HG02852 (cell line): Measurements from ENCODE around the gene EPHA2.
A peak's percentile ranks its signal among the peaks of the same experiment; 100 is the strongest.
"Not testable (repeated sequence)": the region's sequence is repeated elsewhere in the genome, so short reads cannot be mapped to it uniquely, and the experiment has no call there.

Source experiments
- ATAC-seq: cut with Tn5 transposase; IDR thresholded peaks from one replicate; pipeline ENCODE4 v1.9.1; 2021; ENCODE audit warnings: mild to moderate bottlenecking, moderate library complexity; ENCODE audit not compliant: unreplicated experiment

EPHA2 gene

DNA sequence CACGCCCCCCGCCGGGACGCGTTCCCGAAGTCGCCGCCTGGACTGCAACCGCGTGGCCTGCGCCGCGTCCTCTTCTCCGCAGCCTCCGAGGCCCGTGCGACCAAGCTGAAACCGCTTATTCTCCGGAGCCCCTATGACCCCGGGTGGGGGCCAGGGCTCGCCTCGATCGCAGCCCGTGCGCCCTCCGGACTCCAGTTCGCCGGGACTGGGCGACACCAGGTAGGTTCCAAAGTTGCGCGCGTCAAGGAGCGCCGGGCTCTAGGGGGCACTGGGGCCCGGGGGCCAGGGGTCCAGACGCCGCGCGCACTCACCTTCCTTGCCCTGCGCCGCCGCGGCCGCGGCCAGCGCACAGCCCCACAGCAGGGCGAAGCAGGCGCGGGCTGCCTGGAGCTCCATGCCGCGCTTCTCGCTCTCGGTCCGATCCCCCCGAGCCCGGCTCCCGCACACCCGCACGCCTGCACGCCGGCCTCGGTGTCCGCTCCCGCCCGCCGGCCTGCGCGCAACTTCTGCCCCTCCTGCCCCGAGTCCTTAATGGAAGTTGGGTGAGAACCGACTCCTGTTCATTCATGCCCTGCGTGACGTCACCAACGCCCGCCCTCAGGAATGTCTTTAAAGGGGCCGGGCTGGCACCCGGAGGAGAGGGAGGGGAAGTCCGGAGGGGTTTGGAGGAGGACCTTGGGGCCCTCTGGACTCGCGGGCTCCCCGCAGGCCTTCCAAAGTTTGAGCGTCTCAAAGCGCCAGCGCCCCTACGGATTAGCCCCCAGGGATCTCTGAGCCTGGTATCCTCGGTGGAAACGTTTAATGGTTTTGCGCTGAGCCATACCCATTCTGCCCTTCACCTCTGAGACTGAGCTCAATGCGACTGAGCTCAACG is at the start of gene EPHA2:
Gene EPHA2 (minus strand): TSS at position 533 of the 874 bp plus-strand sequence. CDS start 137 bp downstream, at position 396.
- ATAC-seq = no peak

DNA sequence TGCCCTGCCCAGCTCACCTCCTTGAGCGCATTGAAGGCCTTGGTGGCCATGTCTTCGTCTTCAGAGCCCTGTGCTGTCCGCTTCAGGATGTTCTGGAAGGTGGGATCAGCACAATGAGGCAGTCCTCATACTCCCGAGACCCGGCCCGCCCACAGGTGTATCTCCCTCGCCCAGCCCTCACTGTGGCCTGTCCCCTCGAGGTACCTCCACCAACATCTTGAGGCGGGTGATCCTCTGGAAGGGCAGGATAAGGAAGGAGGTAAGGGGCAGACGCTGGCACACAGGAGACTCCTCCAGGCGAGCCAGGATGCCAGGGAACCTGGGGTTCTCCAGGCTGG is 49.4 kb upstream of the EPHA2 start:
- no peak for ATAC-seq

DNA sequence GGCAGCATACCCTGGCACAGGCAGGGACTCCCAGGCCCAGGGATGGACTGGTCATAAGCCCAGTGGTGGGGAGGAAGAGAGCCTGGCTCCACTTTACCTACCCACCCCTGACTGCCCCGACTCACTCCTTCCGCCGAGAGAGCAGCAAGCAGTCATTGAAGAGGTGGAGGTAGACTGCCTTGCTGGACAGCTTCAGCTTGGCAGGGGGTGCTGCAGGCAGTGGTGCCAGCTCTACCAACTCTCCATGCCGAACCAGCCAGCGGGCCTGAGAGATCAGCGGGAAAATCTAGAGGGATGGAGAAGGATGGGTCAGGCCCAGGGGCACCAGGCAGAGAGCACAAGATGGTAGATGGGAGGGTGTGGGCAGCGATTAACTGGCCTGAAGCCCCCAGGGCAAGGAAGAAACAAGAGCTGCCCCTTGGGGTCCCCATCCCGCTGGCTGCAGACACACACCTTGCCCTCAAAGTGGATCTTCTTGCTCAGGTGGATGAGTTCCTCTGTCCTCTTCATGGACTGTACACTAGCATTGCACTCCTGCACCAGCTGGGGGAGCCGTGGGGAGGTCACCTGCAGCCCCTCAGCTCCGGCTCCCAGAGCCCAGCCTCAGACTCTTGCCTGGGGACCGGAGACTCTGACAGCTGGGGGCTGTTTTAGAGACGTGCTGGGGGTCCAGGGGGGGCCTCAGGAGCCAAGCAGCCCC is 48.9 kb upstream of the EPHA2 start:
- no peak for ATAC-seq

DNA sequence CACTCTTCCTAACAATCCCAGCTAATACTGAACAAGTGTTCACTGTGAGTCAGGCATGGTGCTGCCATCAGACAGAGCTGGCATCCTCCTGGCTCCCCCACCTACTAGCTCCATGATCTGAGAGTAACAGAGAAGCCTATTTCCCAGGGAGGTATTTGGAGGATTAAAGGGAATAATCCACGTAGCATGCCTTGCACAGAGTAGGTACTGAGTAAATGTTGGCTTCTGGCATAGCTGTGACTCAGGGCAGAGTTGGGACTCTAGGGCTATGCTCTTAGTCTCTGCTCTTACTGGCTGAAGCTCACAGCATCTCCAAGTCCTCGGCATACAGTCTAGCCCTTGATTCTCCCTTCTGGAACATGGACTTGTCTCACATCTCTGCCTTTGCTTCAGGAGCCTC is 48.3 kb upstream of the EPHA2 start:
- ATAC-seq = no peak

DNA sequence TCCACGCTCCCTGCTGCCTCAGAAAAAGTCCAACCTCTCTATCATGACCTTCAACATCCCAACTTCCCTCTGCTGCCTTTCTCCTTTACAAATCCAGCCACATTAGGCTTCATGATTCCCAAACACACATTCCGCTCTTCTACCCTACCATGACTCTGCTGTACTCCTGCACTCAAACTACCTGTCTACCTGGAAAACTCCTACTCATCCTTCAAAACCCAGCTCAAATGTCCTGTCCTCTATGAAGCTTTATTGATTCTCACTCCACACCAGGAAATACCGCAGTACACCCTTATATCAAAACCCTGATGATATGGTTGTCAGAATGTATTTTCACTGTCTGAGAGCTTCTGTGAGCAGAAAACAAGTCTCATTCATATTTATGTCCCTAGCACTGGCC is 47.7 kb upstream of the EPHA2 start:
- no peak for ATAC-seq

DNA sequence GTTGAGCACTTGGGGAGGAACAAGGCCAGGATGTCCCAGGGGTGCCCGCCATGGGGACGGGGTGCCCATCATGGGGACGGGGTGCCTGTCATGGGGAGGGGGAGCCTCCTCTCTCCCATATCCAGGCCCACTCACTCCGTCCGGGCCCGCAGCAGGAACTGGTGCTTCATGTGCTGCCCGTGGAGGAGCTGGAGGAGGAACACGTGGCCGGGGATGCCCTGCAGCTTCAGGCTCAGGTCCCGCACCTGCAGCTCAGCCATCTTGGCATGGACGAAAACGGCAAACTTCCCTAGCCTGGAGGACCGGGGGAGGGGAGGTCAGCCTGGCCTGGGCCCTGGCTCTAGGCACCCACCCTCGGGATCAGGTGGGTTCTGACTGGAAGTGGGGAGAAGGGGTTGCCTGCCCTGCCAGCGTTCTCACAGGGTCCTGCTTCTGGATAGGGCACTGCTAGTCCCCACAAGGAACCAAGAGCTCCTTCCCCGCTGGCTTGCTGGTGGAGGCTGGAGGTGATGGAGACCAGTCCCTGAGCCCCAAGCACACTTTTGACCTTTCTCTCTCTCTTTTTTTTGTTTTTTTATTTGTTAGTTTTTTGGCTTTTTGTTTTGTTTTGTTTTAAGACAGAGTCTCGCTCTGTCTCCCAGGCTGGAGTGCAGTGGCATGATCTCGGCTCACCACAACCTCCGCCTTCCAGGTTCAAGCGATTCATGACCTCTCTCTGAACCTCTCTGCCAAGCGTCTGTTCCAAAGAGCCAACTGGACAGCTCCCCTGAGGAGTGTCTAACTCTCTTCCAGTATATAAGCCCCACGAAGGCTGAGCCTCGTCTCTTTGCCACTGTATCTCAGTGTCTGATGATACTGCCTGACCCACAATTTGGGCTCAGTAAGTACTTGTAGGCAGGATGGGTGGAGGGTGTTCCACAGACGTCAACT is 46.7 kb upstream of the EPHA2 start:
- no peak for ATAC-seq

DNA sequence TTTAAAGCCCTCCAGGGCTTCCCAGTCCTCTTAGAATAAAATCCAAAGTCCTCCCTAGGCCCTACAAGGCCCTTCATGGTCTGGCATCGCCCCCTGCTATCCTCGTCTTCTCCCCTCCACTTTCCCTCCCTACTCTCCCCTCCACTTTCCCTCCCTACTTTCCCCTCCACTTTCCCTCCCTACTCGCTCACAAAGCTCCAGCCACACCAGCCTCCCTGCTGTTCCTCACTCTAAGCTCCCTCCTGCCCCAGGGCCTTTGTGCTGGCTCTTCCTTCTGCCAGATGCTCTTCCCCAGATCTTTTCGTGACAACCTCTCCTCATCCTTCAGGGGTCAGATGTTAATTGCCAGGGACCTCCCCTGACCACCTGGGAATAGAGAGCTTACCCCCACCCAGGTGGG is 43.8 kb upstream of the EPHA2 start:
- ATAC-seq = no peak

DNA sequence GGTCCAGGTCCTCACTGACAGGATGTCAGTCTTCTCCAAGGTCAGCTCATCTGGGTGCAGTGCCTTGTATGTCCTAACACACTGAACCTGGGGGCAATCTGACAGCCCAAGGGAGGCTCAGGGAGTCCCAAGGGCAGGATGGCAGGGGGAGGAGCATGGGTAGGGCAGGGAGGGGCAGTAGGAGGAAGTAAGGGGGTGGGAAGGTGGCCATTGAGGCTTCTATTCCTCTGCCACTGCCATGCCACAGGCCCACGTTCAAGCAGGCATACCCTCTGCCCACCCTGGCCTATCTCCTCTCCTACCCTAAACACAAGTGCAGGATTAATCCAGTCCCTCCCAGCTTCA is 43.3 kb upstream of the EPHA2 start:
- no peak for ATAC-seq

DNA sequence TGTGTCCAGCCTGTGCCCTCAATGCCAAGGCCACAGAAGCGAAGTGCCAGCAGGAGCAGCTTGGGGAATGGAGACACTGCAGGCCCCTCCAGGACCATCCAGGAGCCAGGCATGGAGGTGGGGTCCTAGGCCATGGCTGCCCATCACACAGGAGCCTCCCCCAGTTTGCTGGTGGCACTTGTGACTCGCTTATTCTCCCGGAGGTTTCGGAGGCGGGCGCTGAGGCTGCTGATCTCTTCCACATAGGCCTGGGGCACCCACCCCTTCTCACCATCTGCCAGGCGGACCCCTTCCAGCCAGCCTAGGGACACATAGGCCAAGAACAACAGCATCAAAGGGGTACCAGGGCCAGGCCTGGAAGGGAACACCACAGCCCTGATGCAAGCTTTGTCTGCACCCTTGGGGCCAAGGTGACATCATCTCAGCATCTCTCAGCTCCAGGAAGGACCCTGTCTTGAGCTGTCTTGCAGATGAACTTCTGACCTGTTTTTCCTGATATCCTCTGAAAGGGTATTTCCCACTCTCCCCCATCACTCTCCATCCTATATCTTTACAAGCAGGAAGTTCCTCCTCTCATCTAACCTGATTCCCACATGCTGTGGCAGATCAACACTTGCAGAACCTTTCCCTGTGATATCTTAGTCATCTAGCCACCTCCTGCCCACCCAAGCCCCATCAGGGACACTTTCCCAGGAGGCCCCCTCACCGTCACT is 42.7 kb upstream of the EPHA2 start:
- ATAC-seq = no peak

DNA sequence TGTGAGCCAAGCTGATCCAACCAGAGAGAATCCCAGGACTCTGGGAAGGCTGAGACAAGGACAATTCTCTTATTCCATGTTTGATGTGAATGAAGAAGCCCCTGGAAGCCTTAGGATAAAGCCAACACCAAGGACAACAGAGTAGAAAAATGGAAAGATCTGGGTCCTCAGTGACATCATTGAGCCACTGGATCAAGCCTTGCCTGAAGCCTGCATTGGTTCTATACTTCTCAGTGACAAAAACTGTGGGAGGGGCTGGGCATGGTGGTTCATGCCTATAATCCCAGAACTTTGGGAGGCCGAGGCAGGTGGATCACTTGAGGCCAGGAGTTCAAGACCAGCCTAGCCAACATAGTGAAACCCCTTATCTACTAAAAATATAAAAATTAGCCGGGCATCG is 41.0 kb upstream of the EPHA2 start:
- no peak for ATAC-seq

DNA sequence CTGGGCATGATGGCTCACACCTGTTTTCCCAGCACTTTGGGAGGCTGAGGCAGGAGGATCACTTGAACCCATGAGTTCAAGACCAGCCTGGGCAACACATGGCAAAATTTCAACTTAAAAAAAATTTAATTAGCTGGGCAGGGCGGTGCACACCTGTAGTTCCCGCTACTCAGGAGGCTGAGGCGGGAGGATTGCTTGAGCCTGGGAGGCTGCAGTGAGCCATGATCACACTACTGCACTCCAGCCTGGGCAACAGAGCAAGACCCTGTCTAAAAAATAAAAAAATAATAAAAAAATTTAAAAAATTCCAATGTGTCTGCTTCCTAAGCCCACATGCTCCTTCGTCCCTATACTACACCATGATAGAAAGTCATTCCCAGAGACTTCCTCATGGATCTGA is 40.3 kb upstream of the EPHA2 start:
- not testable (repeated sequence) for ATAC-seq

DNA sequence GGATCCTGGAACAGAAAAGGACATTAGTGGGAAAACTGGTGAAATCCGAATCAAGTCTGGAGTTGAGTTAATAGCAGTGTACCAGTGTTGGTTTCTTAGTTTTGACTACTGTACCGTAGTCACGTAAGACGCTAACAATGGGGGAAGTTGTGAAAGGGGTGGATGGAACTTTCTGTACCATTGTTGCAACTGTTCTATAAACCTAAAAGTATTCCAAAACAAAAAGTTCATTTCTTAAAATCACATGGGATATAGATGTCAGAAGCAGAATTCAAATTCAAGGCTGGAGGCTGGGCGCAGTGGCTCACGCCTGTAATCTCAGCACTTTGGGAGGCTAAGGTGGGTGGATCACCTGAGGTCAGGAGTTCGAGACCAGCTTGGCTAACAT is 39.6 kb upstream of the EPHA2 start:
- ATAC-seq = no peak

DNA sequence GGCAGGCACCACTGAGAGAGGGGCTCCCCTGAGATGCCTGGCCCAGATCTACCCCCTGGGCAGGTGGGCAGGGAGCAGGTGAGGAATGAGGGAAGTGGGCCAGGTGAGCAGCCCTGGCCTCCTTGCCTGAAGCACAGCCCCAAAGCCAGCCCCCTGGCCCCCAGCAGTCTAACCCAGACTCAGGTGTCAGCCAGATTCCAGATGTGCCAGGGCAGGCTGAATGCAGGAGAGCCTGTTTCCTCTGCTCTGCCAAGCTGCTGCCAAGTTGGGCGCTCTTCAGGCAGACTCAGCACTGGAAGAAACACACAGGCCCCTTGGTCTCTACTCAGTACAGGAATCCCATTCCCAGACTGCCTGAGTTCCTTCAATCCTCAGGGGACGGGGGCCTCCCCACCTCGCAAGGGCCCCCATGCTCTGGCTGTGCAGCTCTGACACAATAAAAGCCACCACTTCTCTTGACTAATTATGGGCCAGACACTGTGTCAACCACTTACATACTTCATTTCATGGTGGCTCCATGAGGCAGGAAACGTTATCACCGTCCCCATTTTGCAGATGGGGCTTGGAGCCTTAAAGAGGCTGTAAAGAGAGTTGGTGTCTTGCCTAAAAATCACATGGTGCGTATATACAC is 36.2 kb upstream of the EPHA2 start:
- ATAC-seq = no peak

DNA sequence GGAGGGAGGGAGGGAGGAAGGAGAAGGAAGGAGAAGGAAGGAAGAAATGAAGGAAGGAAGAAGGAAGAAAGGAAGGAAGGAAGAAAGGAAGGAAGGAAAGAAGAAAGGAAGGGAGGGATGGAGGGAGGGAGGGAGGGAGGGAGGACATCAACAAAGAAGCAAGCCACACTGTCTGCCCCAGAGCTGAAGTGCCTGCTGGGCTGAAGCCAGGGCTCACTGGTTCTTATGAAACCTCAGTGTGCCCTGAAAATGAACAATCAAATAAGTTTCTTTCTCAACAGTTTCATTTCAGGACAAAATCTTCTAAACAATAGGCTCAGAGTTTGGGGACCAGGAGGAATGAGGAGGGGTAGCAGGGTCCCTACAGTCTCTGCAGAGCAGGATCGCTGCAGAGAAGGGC is 35.4 kb upstream of the EPHA2 start:
- ATAC-seq = no peak

DNA sequence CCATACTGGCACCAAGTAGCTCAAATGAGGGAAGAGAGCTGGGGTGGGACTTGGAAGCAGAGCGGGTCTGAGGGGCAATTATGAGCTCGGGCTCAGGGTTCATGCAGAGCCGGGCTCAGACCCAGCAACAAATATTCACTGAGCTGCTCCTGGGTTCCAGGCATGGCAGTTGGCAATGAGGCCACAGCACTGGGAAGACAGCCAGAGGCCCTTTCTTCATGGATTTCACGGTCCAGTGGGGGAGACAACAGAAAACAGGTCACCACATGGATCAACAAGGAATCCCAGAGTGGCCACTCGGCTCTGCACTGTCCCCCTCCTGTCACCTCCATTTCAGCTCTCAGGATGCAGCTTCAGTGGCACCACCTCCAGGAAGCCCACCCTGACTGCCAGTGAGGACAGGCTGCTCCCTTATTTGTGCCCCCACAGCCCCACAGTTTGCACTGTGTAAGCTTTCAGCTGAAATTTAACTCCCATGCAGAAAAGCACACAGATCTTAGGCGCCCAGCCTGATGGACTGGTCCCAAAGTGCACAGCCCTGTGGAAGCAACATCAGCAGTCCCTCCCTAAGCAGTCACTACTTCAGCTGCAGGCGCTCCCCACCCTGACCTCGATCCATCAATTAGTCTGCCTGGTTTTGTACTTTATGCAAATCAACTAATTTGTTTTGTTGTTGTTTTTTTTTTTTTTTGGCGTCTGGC is 34.2 kb upstream of the EPHA2 start:
- no peak for ATAC-seq

DNA sequence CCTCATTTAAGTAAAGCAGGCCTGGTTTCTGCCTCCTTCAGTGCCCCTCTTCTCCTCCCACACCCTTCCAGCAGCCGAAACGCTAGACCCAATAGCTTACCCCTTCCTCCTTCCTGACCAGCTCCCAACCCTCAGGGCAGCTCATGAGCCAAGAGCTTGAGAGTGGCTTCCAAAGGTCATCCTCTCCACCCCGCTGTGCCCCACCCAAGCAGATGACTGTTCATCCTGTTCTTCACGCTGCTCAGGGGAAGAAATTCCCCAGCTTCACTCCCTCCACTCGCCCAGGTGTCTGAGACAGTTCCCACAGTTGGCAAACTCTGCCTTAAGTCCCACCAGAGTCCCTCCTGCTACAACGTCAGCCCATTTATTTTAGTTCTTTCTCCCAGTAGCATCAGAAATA is 33.1 kb upstream of the EPHA2 start:
- no peak for ATAC-seq

DNA sequence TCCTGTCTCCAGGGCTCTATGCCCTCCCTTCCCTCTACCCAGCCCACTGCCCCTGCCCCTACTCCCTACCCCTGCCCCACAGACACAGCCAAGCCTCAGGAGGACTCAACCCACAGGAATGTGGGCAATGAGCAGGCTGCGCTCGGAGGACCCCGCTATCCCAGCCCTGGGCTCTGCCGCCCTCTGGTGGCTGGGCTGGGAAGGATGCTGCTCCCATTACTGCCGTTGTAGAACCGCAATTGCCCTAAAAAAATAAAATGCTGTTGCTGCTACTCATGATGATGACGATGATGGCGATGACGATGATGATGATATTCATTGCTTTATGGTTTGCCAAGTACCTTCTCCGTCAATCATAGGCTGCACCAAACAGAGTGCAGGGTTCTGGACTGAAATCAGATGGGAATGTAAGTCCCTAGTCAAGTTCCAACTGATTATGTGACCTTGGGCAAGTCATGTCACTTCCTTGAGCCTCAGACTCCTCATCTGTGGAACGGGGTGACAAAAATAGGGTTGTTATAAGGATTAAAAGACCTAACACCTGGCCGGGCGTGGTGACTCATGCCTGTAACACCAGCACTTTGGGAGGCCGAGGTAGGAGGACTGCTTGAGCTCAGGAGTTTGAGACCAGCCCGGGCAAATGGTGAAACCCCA is 32.0 kb upstream of the EPHA2 start:
- ATAC-seq = peak; percentile 47

DNA sequence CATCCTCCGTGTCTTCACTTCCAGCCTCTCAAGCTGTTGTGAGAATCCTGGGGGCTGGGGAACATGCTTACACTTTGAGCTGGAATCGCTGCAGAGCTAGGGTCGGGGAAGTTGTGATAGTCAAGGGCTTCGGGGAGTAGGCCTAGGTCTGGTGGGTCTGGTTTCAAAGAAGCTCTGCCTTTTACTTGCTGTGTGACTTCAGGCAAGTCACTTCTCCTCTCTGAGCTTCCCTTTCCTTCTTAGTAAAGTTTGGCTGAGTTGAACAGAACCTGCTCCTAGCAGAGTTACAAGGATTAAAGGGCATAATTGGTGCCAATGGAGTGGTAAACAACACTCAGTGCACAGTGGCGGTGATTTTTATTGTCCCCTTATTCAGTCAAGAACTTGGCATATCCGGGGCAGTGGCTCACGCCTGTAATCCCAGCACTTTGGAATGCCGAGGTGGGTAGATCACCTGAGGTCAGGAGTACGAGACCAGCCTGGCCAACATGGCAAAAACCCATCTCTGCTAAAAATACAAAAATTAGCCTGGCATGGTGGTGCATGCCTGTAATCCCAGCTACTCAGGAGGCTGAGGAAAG is 30.9 kb upstream of the EPHA2 start:
- no peak for ATAC-seq
